Measurements from ENCODE around the gene KCNH6.
A peak's percentile ranks its signal among the peaks of the same experiment; 100 is the strongest.

Gene KCNH6

DNA sequence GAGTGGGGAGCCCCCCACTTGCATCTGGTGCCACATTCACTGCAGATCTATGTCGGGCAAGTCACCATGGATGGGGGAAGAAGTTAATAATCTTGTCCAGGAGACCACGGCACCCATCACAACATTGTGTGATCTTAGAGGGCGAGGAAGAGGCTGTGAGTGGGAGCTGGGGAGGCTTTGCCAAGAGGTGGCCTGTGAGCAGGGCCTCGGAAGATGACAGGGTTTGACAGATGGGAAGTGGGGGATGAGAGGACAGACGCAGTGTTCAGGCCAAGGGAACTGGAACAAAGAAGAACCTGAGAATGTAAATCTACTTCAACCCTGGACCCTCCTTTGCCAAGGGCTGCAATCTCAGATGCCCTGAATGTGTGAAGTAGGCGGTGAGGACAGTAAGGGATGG lies 33.9 kb upstream of the KCNH6 start:
- DNase-seq, result no peak

DNA sequence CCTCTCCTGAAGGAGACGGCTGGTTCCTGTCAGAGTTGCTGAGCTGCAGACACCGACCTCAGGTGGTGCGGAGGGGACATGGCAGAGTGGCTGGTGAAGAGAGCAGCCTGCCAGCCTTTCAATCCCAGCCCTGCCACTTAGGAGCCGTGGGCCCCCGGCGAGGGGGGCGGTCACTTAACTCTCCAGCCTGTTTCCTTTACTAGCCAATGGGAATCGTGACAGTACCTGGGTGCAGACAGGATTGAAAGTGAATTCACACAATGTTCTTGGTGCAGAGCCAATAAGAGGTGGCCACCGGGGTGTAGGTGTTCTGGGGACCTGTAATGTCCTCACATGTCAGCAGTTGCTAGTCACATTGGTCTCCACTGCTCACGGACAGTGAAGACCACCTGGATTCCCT lies 32.8 kb upstream of the KCNH6 start:
- DNase-seq, result no peak

GRCh38 chr17:63490858-63491400 lies 32.2 kb upstream of the KCNH6 start:
- no peak for DNase-seq

GRCh38 chr17:63491413-63491812 lies 31.7 kb upstream of the KCNH6 start:
- DNase-seq, result no peak

- DNase-seq, result no peak
Measured at GRCh38 chr17:63491977-63492618, 31.1 kb upstream of the KCNH6 start.

DNA sequence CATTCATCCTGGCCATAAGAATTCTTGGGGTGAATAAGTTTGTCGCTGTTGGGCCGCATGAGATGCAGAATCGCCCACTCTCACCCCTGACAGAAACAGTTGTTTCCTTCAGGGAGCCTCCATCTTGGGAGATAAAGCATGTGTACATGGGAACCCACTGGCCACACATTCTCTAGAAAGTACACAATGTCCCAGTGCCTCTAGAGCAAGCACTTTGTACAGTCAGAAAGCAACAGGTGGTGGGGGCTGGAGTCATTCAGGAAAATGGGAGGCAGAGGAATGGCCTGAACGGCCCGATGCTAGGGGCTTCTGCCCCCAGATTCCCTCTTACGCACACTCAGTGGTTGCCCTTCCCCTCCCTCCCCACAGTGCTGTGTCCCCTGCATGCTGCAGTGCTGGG lies 30.2 kb upstream of the KCNH6 start:
- no peak for DNase-seq

DNA sequence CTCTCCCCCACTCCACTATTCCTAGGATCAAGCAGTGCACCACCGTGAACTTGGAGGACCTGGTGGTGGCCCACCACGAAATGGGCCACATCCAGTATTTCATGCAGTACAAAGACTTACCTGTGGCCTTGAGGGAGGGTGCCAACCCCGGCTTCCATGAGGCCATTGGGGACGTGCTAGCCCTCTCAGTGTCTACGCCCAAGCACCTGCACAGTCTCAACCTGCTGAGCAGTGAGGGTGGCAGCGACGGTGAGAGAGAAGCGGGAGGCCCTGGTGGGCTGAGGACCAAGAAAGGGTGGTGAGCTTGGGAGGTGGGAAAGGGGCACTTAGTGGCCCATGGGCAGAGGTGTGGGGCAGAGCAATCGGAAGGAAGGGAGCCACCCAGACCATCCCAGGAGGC lies 29.7 kb upstream of the KCNH6 start:
- no peak for DNase-seq

- DNase-seq, result no peak
Measured at GRCh38 chr17:63494300-63494928, 28.7 kb upstream of the KCNH6 start.

GRCh38 chr17:63495491-63495890 lies 27.7 kb upstream of the KCNH6 start:
- DNase-seq, result no peak

GRCh38 chr17:63496177-63496576 lies 27.0 kb upstream of the KCNH6 start:
- no peak for DNase-seq

DNA sequence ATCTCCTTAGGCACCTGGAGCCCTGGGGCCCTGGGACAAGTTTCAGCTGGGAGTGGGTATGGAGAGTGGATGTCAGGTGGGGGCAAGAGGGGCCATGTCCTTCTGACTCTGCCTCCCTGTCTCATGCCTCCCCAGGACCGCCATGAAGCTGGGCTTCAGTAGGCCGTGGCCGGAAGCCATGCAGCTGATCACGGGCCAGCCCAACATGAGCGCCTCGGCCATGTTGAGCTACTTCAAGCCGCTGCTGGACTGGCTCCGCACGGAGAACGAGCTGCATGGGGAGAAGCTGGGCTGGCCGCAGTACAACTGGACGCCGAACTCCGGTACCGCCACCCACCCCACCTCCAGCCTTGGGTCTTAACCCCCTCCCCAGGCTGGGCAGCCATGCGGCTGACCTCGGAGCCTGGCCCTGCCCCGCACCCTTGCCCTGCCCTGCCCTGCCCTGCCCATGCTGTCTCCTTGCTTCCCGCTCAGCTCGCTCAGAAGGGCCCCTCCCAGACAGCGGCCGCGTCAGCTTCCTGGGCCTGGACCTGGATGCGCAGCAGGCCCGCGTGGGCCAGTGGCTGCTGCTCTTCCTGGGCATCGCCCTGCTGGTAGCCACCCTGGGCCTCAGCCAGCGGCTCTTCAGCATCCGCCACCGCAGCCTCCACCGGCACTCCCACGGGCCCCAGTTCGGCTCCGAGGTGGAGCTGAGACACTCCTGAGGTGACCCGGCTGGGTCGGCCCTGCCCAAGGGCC lies 26.3 kb upstream of the KCNH6 start:
- DNase-seq, result no peak

DNA sequence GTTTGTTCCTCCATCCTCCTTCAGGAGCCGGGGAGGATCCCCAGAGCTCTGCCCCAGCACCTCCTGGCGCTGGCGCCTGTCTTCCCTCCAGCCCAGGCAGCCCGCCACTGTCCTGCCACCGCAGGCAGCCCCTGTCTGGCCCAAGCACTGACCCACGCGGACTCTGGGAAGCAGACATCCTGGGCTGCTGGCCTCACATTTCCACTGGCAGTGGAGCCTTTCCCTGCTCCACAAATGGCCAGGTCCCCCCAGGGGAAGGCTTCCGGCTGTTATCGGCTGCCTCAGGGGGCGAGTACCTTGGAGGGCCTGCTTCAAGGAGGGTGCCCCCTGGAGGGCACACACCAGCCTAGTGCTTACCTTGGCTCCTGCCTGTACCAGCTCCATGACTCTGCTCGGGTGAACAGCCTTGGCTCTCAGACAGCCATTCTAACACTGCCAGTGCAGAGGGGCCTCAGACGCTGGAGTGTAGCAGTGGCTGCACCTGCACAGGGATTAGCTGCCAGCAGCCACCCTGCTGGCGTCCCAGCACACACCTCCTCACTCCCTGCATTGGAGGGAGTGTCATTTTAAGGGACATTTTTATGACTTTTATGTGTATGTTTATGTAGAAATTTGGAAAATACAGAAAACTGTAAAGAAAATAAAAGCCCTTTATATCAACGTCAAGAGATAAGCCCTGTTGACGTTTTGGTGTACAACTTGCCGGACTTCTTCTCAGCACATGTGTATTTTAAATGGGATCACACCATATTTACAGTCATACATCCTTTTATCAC lies 25.3 kb upstream of the KCNH6 start:
- peak; percentile 39 for DNase-seq

- no peak for DNase-seq
Measured at GRCh38 chr17:63498626-63499195, 24.4 kb upstream of the KCNH6 start.

- no peak for DNase-seq
Measured at GRCh38 chr17:63500543-63501390, 22.4 kb upstream of the KCNH6 start.

GRCh38 chr17:63503341-63503705 lies 19.8 kb upstream of the KCNH6 start:
- peak; percentile 49 for DNase-seq

- no peak for DNase-seq
Measured at GRCh38 chr17:63504261-63504660, 18.9 kb upstream of the KCNH6 start.

DNA sequence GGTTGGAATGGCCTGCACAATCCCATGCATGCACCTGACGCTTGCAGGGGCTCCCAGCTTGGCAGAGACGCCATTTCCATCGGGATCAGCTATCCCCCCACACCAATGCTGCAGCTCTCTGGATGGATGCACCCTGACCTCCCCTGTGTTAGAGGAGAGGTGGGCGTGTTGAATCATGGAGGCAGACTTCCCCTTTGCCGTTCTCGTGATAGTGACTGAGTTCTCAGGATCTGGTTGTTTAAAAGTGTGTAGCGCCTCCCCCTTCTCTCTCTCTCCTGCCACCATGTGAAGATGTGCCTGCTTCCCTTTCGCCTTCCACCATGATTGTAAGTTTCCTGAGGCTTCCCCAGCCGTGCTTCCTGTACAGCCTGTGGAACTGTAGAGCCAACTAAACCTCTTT lies 17.8 kb upstream of the KCNH6 start:
- DNase-seq, result no peak

- DNase-seq, result no peak
Measured at GRCh38 chr17:63506627-63507026, 16.5 kb upstream of the KCNH6 start.

GRCh38 chr17:63511331-63511730 lies 11.8 kb upstream of the KCNH6 start:
- no peak for DNase-seq

DNA sequence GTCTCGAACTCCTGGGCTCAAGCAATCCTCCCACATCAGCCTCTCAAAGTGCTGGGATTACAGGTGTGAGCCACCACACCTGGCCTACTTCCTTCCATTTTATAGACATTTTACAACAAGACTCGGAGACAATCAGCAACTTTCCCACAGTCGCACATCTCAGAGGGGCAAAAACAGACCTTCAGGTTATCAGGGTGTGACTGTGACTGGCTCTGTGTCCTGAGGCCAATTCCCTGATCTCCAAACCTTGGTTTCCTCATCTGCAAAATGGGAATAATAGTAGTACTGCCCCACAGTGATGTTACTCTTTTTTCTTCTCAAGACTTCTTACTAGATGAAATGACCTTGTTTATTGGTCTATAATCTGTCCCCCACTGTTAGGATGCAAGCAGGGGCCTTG lies 10.8 kb upstream of the KCNH6 start:
- DNase-seq, result no peak

GRCh38 chr17:63512896-63513644 lies 10.1 kb upstream of the KCNH6 start:
- no peak for DNase-seq
